Progenitor cell of endocrine pancreas (in vitro differentiated cells): ENCODE data around the gene DGKG. TPM values are rescaled to one million over a fixed set of nuclear protein-coding genes. Genes with fewer than 3 reads are reported as not detected.
A peak's percentile ranks its signal among the peaks of the same experiment; 100 is the strongest.

ENCODE experiments used
- DNase-seq: peaks from one replicate; pipeline ENCODE4 v3.0.0; 2021; ENCODE audit warnings: low spot score; ENCODE audit not compliant: unreplicated experiment
- H3K27ac Mint-ChIP-seq: 2 replicates; pipeline ENCODE4 v1.8.0; 2021; ENCODE audit warnings: mild to moderate bottlenecking, moderate library complexity, mixed read lengths
- H3K27me3 Mint-ChIP-seq: 2 replicates; pipeline ENCODE4 v1.8.0; 2021; ENCODE audit warnings: mixed read lengths
- H3K36me3 Mint-ChIP-seq: 2 replicates; pipeline ENCODE4 v1.8.0; 2022; ENCODE audit warnings: mixed read lengths; ENCODE audit not compliant: insufficient read depth
- H3K4me1 Mint-ChIP-seq: 2 replicates; pipeline ENCODE4 v1.8.0; 2021; ENCODE audit warnings: low read depth, mixed read lengths
- H3K4me3 Mint-ChIP-seq: 2 replicates; pipeline ENCODE4 v1.8.0; 2021; ENCODE audit warnings: low read depth, mild to moderate bottlenecking, moderate library complexity, mixed read lengths
- H3K9me3 Mint-ChIP-seq: 2 replicates; pipeline ENCODE4 v1.8.0; 2021; ENCODE audit warnings: low read depth, mixed read lengths
- CTCF ChIP-seq: fragments of 200-600 bp; sonication (generic); IDR thresholded peaks from one replicate; pipeline ENCODE4 v1.5.0; 2021; ENCODE audit warnings: antibody characterized with exemption, mild to moderate bottlenecking; ENCODE audit not compliant: unreplicated experiment
- total RNA-seq: library from RNA; stranded (reverse); gene quantifications from 2 replicates; pipeline ENCODE4 v1.2.1, GENCODE V29; 2021

Gene DGKG
- total RNA-seq, 1 donor from 2014 or later, result 0.17 TPM

GRCh38 chr3:186361246-186361761, 730 bp downstream of the DGKG start:
- Mint-ChIP-seq H3K27ac (no peak overlapping the region), H3K9me3 (no peaks in the 10 kb centered on the region), H3K4me1 (peaks cover 6% of the 10 kb centered on the region), H3K27me3 (peaks cover 84% of the 10 kb centered on the region), H3K4me3 (peak overlapping the region; percentile 40), H3K36me3 (no peaks in the 10 kb centered on the region)
- DNase-seq, result no peak
- TF ChIP-seq CTCF, result no peak

- H3K4me1 Mint-ChIP-seq, result peaks cover 6% of the 10 kb centered on the region
- no peaks in the 10 kb centered on the region for H3K9me3 Mint-ChIP-seq
- H3K36me3 Mint-ChIP-seq, result no peaks in the 10 kb centered on the region
- H3K4me3 Mint-ChIP-seq, result peak overlapping the region; percentile 40
- peaks cover 83% of the 10 kb centered on the region for H3K27me3 Mint-ChIP-seq
- DNase-seq, result no peak
- TF ChIP-seq CTCF, result no peak
- no peak overlapping the region for H3K27ac Mint-ChIP-seq
Measured at GRCh38 chr3:186360779-186361178, 1.3 kb downstream of the DGKG start.

GRCh38 chr3:186359078-186359477, 3.0 kb downstream of the DGKG start:
- H3K4me3 Mint-ChIP-seq, result no peak overlapping the region
- peaks cover 78% of the 10 kb centered on the region for H3K27me3 Mint-ChIP-seq
- no peaks in the 10 kb centered on the region for H3K9me3 Mint-ChIP-seq
- no peak for DNase-seq
- H3K36me3 Mint-ChIP-seq, result no peaks in the 10 kb centered on the region
- no peak for TF ChIP-seq CTCF
- peaks cover 6% of the 10 kb centered on the region for H3K4me1 Mint-ChIP-seq
- no peak overlapping the region for H3K27ac Mint-ChIP-seq

- no peaks in the 10 kb centered on the region for H3K9me3 Mint-ChIP-seq
- H3K27me3 Mint-ChIP-seq, result peaks cover 72% of the 10 kb centered on the region
- H3K36me3 Mint-ChIP-seq, result no peaks in the 10 kb centered on the region
- no peak for DNase-seq
- no peak overlapping the region for H3K4me3 Mint-ChIP-seq
- no peak for TF ChIP-seq CTCF
- peaks cover 3% of the 10 kb centered on the region for H3K4me1 Mint-ChIP-seq
- no peak overlapping the region for H3K27ac Mint-ChIP-seq
Measured at GRCh38 chr3:186356152-186356551, 5.9 kb downstream of the DGKG start.

GRCh38 chr3:186354100-186354499, 7.9 kb downstream of the DGKG start:
- peaks cover 53% of the 10 kb centered on the region for H3K27me3 Mint-ChIP-seq
- DNase-seq, result no peak
- H3K4me3 Mint-ChIP-seq, result no peak overlapping the region

More at GRCh38 chr3:186354100-186354499, 7.9 kb downstream of the DGKG start:
- Mint-ChIP-seq H3K36me3 (no peaks in the 10 kb centered on the region), H3K4me1 (no peaks in the 10 kb centered on the region), H3K27ac (no peak overlapping the region), H3K9me3 (no peaks in the 10 kb centered on the region)
- no peak for TF ChIP-seq CTCF
